Hematopoietic multipotent progenitor cell treated with erythropoietin and hydrocortisone succinate and interleukin-3 and kit ligand, for 8 days (in vitro differentiated cells): Measurements from ENCODE around the gene GJB3.
"Not testable (repeated sequence)": the region's sequence is repeated elsewhere in the genome, so short reads cannot be mapped to it uniquely, and the experiment has no call there.

Experiments used
- DNase-seq: peaks from one replicate; pipeline ENCODE4 v3.0.0-alpha.2; 2015

GJB3 gene

GRCh38 chr1:34761176-34761761 is 19.7 kb upstream of the GJB3 start:
- DNase-seq: no peak

- DNase-seq: no peak
Measured at GRCh38 chr1:34761776-34762307, 19.2 kb upstream of the GJB3 start.

GRCh38 chr1:34762474-34763141 is 18.4 kb upstream of the GJB3 start:
- DNase-seq: no peak

GRCh38 chr1:34763142-34763781 is 17.8 kb upstream of the GJB3 start:
- no peak for DNase-seq

GRCh38 chr1:34768856-34769255 is 12.2 kb upstream of the GJB3 start:
- no peak for DNase-seq

- DNase-seq: no peak
Measured at GRCh38 chr1:34770891-34771504, 10.0 kb upstream of the GJB3 start.

GRCh38 chr1:34771573-34772371 is 9.2 kb upstream of the GJB3 start:
- DNase-seq: no peak

GRCh38 chr1:34773114-34773513 is 7.9 kb upstream of the GJB3 start:
- not testable (repeated sequence) for DNase-seq

- DNase-seq: no peak
Measured at GRCh38 chr1:34774957-34775356, 6.1 kb upstream of the GJB3 start.

- DNase-seq: no peak
Measured at GRCh38 chr1:34776911-34777310, 4.1 kb upstream of the GJB3 start.

GRCh38 chr1:34777519-34778321 is 3.3 kb upstream of the GJB3 start:
- no peak for DNase-seq

- no peak for DNase-seq
Measured at GRCh38 chr1:34778381-34778780, 2.6 kb upstream of the GJB3 start.

GRCh38 chr1:34779005-34779404 is 2.0 kb upstream of the GJB3 start:
- no peak for DNase-seq

- no peak for DNase-seq
Measured at GRCh38 chr1:34779526-34779925, 1.5 kb upstream of the GJB3 start.

GRCh38 chr1:34779962-34780361 is 1.1 kb upstream of the GJB3 start:
- no peak for DNase-seq

GRCh38 chr1:34780528-34780927 is 486 bp upstream of the GJB3 start:
- no peak for DNase-seq

- no peak for DNase-seq
Measured at GRCh38 chr1:34781844-34782391, 904 bp downstream of the GJB3 start.

GRCh38 chr1:34784751-34785221 is 3.8 kb downstream of the GJB3 start:
- no peak for DNase-seq

- no peak for DNase-seq
Measured at GRCh38 chr1:34785231-34785874, 4.3 kb downstream of the GJB3 start.

- DNase-seq: no peak
Measured at GRCh38 chr1:34785875-34786470, 5.0 kb downstream of the GJB3 start.
